Keratinocyte (primary cell): ENCODE data around the gene DEFB116. TPM values are rescaled to one million over a fixed set of nuclear protein-coding genes. Genes with fewer than 3 reads are reported as not detected.

ENCODE experiments used
- DNase-seq: peaks from one replicate; pipeline ENCODE4 v3.0.0-alpha.2; 2011; ENCODE audit warnings: low read depth, missing footprints, low spot score
- FAIRE-seq: peaks from 2 replicates; lab custom pipeline; 2011; peaks lifted over from hg19 to GRCh38; lab: Jason Lieb, UNC
- H2AFZ ChIP-seq: 2 replicates; pipeline ENCODE4 v1.6.0; 2012; ENCODE audit warnings: low read length, control low read depth, inconsistent platforms; ENCODE audit not compliant: control insufficient read depth
- H3K27ac ChIP-seq: 2 replicates; pipeline ENCODE4 v1.5.1; 2011; ENCODE audit warnings: low read length; ENCODE audit not compliant: control insufficient read depth, insufficient read depth
- H3K27me3 ChIP-seq: 3 replicates; pipeline ENCODE4 v1.6.0; 2011; ENCODE audit warnings: low read length; ENCODE audit not compliant: control insufficient read depth, insufficient read depth; ENCODE audit errors: extremely low read depth
- H3K36me3 ChIP-seq, 2 experiments: 2 replicates in 1 of 2; 3 replicates in 1 of 2; pipeline ENCODE4 v1.5.1; 2011; ENCODE audit warnings: low read length in 2 of 2, mild to moderate bottlenecking in 1 of 2; ENCODE audit not compliant: control insufficient read depth in 2 of 2, insufficient read depth in 2 of 2; ENCODE audit errors: extremely low read depth in 1 of 2
- H3K4me1 ChIP-seq: 3 replicates; pipeline ENCODE4 v1.5.1; 2011; ENCODE audit warnings: low read length; ENCODE audit not compliant: control insufficient read depth, insufficient read depth; ENCODE audit errors: extremely low read depth
- H3K4me2 ChIP-seq: 3 replicates; pipeline ENCODE4 v1.6.0; 2011; ENCODE audit warnings: low read depth, low read length; ENCODE audit not compliant: control insufficient read depth, insufficient read depth; ENCODE audit errors: extremely low read depth
- H3K4me3 ChIP-seq, 3 experiments: fragments of 200-600 bp in 1 of 3; sonication (generic) in 1 of 3; 2 replicates in 2 of 3; 3 replicates in 1 of 3; pipeline ENCODE4 v1.5.1; 2011 to 2016; ENCODE audit warnings: low read length in 3 of 3, mild to moderate bottlenecking in 3 of 3, control low read depth in 2 of 3, inconsistent platforms in 1 of 3, low read depth in 1 of 3, mixed read lengths in 1 of 3, mixed run types in 1 of 3, moderate library complexity in 1 of 3; ENCODE audit not compliant: control insufficient read depth in 2 of 3, insufficient read depth in 2 of 3; ENCODE audit errors: extremely low read depth in 1 of 3
- H3K79me2 ChIP-seq: 2 replicates; pipeline ENCODE4 v1.6.0; 2012; ENCODE audit warnings: low read length; ENCODE audit not compliant: control insufficient read depth, insufficient read depth
- H3K9ac ChIP-seq: 3 replicates; pipeline ENCODE4 v1.6.0; 2011; ENCODE audit warnings: low read length; ENCODE audit not compliant: control insufficient read depth, insufficient read depth; ENCODE audit errors: extremely low read depth
- H3K9me1 ChIP-seq: 3 replicates; pipeline ENCODE4 v1.6.0; 2011; ENCODE audit warnings: low read length; ENCODE audit not compliant: control insufficient read depth, insufficient read depth; ENCODE audit errors: extremely low read depth
- H3K9me3 ChIP-seq: 2 replicates; pipeline ENCODE4 v1.5.1; 2012; ENCODE audit warnings: low read depth, low read length; ENCODE audit not compliant: control insufficient read depth
- H4K20me1 ChIP-seq: 3 replicates; pipeline ENCODE4 v1.6.0; 2011; ENCODE audit warnings: low read length; ENCODE audit not compliant: control insufficient read depth, insufficient read depth; ENCODE audit errors: extremely low read depth
- CTCF ChIP-seq, 3 experiments: IDR thresholded peaks in 1 of 3; conservative IDR thresholded peaks in 1 of 3; optimal IDR thresholded peaks in 1 of 3; 2 replicates in 2 of 3; 3 replicates in 1 of 3; pipeline versions ENCODE3 to v1.5.1; 2011; ENCODE audit warnings: low read length in 3 of 3, mild to moderate bottlenecking in 3 of 3, moderate library complexity in 2 of 3, control low read depth in 1 of 3, inconsistent platforms in 1 of 3; ENCODE audit not compliant: insufficient read depth in 2 of 3; ENCODE audit errors: extremely low read depth in 1 of 3
- EZH2 ChIP-seq: IDR thresholded peaks from one replicate; pipeline ENCODE4 v1.6.1; 2012; ENCODE audit warnings: inconsistent platforms, mild to moderate bottlenecking, low read length, moderate library complexity
- dilution Hi-C: fragments of 300-500 bp; cut with MboI; formaldehyde crosslinking; loops from one replicate; pipeline ENCODE4 v1.7.0; 2020; ENCODE audit warnings: low sequenced_read_pairs; ENCODE audit not compliant: extremely low pct_ligation_motif_present
- polyA plus RNA-seq, 5 experiments: library from polyadenylated mRNA; depleted of rRNA in 3 of 5; stranded (reverse) in 3 of 5; stranded (forward) in 1 of 5; unstranded in 1 of 5; fragments of >200 nt; gene quantifications; 1 replicate in 1 of 5; 2 replicates in 3 of 5; 3 replicates in 1 of 5; pipeline versions ENCODE4 v1.2.1 to v1.2.3, GENCODE V29; 2011 to 2012; ENCODE audit warnings: missing spikeins in 2 of 5, low read depth in 1 of 5, low replicate concordance in 1 of 5
- small RNA-seq, 3 experiments: library from RNA; depleted of rRNA; stranded (forward); fragments of <200 nt; gene quantifications; one replicate each; pipeline ENCODE3, GENCODE V24; 2012; ENCODE audit warnings: low read depth in 3 of 3, low replicate concordance in 1 of 3; ENCODE audit not compliant: insufficient read length in 3 of 3

DEFB116 gene
- polyA plus RNA-seq, 1 donor (not counting 4 experiments of a cell fraction or from before 2014, with no cell fraction given): not detected

- Histone ChIP-seq H4K20me1 (no peaks in the 10 kb centered on the region), H2AFZ (no peak within 1 kb of the TSS), H3K4me2 (no peak within 1 kb of the TSS), H3K9me1 (no peaks in the 10 kb centered on the region), H3K27me3 (no peaks in the 10 kb centered on the region), H3K36me3 (no peaks in the 10 kb centered on the region), H3K79me2 (no peaks in the 10 kb centered on the region), H3K9me3 (no peaks in the 10 kb centered on the region), H3K27ac (no peak within 1 kb of the TSS), H3K4me3 (no peak within 1 kb of the TSS), H3K9ac (no peak within 1 kb of the TSS), H3K4me1 (no peaks in the 10 kb centered on the region)
- no peak for TF ChIP-seq EZH2
- no peak for TF ChIP-seq CTCF (optimal IDR thresholded peaks at IDR 0.05 in 1 of 3, IDR thresholded peaks at IDR 0.05 in 1 of 3, conservative IDR thresholded peaks at IDR 0.05 in 1 of 3; ENCODE audit: extremely low read depth in 1 of 3, insufficient read depth in 2 of 3, low read length in 3 of 3)
- FAIRE-seq (no peak), DNase-seq (no peak)
- dilution Hi-C loops: no loop called here
These were observed 51.0 kb downstream of the DEFB116 start, which contains the start of gene DEFB115 for GRCh38 chr20:31257364-31257763. DEFB115 (plus strand) TSS chr20:31257664; CDS start chr20:31257664, 0 bp downstream.

GRCh38 chr20:31256959-31257358 lies 51.4 kb downstream of the DEFB116 start:
- no peaks in the 10 kb centered on the region for H3K36me3 ChIP-seq
- H3K4me2 ChIP-seq: no peak overlapping the region
- H3K4me3 ChIP-seq: no peak overlapping the region
- H3K9ac ChIP-seq: no peak overlapping the region
- H3K79me2 ChIP-seq: no peaks in the 10 kb centered on the region
- H3K27ac ChIP-seq: no peak overlapping the region
- H4K20me1 ChIP-seq: no peaks in the 10 kb centered on the region
- dilution Hi-C loops: no loop called here
- no peak for FAIRE-seq
- DNase-seq: no peak
- no peak overlapping the region for H2AFZ ChIP-seq
- no peaks in the 10 kb centered on the region for H3K9me3 ChIP-seq
- no peak for TF ChIP-seq CTCF (optimal IDR thresholded peaks at IDR 0.05 in 1 of 3, IDR thresholded peaks at IDR 0.05 in 1 of 3, conservative IDR thresholded peaks at IDR 0.05 in 1 of 3; ENCODE audit: extremely low read depth in 1 of 3, insufficient read depth in 2 of 3, low read length in 3 of 3)
- TF ChIP-seq EZH2: no peak
- H3K9me1 ChIP-seq: no peaks in the 10 kb centered on the region
- no peaks in the 10 kb centered on the region for H3K4me1 ChIP-seq
- H3K27me3 ChIP-seq: no peaks in the 10 kb centered on the region

Small RNAs within 50 kb of the gene (small RNA-seq; reads per million reads assigned to genes)
- 0 reads per million in 3 experiments for gene RNA5SP480

Other genes with a start within 250 kb of the DEFB116 start
- gene DEFB115, start 50.9 kb downstream of the DEFB116 start, polyA plus RNA-seq: not detected in 3 replicates
- gene DEFB118, start 60.0 kb upstream of the DEFB116 start, polyA plus RNA-seq: not detected in 3 replicates
- gene DEFB119, start 82.0 kb upstream of the DEFB116 start, polyA plus RNA-seq: not detected in 3 replicates
- gene DEFB121, start 97.6 kb upstream of the DEFB116 start, polyA plus RNA-seq: not detected in 3 replicates
- not detected in 3 replicates for gene DEFB123, start 132.0 kb upstream of the DEFB116 start, polyA plus RNA-seq
- not detected in 3 replicates for gene DEFB124, start 166.5 kb upstream of the DEFB116 start, polyA plus RNA-seq
- not detected in 3 replicates for gene REM1, start 166.7 kb upstream of the DEFB116 start, polyA plus RNA-seq
- 127 to 175 TPM (median 151 TPM) in 3 replicates for gene HM13, start 205.9 kb upstream of the DEFB116 start, polyA plus RNA-seq